GM12801 (cell line): ENCODE results near the gene TMCC1.

Experiments used
- TF ChIP-seq, protein P1 (sequence below): IDR thresholded peaks from one replicate; pipeline ENCODE4 v1.5.1; 2011; ENCODE audit warnings: control low read depth; ENCODE audit not compliant: insufficient read length; ENCODE audit errors: extremely low read depth

TMCC1 gene

GRCh38 chr3:129608087-129608935, 285.2 kb downstream of the TMCC1 start:
- TF ChIP-seq, protein P1, sequence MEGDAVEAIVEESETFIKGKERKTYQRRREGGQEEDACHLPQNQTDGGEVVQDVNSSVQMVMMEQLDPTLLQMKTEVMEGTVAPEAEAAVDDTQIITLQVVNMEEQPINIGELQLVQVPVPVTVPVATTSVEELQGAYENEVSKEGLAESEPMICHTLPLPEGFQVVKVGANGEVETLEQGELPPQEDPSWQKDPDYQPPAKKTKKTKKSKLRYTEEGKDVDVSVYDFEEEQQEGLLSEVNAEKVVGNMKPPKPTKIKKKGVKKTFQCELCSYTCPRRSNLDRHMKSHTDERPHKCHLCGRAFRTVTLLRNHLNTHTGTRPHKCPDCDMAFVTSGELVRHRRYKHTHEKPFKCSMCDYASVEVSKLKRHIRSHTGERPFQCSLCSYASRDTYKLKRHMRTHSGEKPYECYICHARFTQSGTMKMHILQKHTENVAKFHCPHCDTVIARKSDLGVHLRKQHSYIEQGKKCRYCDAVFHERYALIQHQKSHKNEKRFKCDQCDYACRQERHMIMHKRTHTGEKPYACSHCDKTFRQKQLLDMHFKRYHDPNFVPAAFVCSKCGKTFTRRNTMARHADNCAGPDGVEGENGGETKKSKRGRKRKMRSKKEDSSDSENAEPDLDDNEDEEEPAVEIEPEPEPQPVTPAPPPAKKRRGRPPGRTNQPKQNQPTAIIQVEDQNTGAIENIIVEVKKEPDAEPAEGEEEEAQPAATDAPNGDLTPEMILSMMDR: no peak

DNA sequence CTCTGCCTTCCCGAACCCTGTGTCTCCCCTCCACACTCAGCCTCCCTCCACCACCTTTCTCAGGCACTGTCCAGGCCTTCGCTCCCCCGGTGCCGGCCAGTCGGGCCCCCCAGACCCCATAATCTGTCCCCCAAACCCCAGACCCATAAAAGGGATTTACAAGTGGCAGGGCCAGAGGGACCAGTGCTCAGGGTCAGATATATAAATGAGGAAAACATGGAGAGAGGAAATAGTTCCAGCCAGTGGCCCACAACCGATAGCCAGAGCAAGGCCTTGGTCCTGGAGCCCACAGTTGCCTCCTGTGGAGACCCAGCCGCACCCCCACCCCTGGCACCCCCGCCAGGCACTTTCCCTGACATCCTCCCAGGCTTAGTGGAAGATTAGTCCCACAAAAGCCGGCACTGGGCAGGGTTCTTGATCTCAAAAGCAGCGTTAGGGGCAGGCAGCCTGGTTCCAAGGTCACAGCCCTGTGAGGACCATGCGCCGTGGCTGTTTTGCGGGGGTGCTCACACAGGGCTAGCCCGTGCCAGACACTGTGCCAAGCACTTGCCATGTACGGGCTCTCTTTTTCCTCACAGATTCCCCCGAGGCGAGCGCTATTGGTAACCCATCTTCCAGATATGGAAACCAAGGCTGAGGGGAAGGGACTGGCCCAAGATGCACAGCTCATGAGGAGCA, 286.0 kb downstream of the TMCC1 start:
- TF ChIP-seq, protein P1: no peak

DNA sequence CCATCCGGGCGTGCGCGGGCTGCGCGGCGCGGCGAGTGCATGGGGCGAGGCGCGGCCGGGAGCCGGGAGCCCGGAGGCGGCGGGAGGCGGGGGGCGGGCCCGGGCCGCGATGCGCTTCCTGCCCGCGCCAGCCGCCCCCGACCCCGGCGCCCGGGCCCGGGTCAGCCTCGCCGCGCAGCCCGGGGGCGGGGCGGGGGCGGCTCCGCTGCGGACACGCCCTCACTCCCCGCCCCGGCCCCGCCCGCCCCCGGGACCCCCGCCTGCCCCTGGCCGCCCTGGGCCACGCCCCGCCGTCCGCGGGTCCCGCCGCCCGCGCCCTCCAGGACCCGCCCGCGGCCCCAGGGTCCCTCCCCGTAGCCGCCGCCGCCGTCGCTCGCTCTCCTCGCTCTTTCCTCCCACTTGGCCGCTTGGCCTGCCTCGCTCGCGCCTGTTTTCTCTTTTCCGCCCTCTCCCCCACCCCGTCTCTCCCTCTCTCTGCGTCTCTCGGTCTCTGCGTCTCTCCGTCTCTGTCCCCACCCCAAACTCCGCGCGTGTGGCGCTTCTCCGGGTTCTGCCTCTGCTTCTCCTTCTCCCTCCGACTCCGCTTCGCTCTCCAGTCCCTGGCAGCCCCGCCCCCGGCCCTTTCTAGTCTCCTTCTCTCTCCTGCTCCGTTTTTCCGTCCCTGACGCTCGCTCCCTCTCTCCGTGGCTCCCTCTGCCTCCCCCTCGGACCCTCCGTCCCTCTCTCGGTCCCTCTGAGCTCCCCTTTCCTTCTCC, 286.7 kb downstream of the TMCC1 start, which contains the start of gene PLXND1:
Gene PLXND1, minus strand, starts transcription at position 41 of the 755 bp plus-strand sequence. Its CDS starts 37 bp downstream, at position 4.
- TF ChIP-seq, protein P1: no peak

- TF ChIP-seq, protein P1: no peak
Observed at GRCh38 chr3:129605922-129606635, 287.4 kb downstream of the TMCC1 start.

DNA sequence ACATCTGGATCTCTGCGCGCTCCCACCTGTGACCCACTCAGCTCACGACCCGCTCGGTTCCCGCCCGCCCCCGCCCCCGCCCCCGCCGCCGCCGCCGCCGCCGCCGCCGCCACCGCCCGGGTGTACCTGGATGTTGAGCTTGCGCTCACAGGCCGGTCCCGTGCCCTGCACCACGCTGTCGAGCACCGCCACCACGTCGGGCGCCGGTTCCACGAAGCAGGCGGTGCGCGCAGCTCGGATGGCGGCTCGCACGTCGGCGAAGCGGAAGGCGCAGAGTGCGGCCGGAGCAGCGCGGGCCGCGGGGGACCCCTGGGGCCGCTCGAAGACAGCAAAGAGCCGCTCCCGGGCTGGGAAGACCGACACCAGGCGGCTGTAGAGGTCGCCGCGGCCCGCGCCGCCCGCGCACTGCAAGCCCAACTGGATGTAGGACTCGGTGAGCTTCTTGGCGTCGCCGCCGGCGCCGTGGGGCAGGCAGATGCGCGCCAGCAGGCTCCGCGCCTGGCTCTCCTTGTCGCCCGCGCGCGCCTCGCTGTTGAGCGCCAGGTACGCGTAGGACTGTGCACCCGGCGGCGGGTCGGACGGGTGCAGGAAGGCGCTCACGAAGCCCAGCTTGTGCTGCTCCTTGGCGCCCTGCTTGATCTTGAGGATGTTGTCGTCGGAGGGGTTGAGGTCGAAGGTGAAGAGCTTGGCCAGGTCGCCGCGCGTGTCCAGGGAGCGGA, 288.1 kb downstream of the TMCC1 start:
- TF ChIP-seq, protein P1: no peak

DNA sequence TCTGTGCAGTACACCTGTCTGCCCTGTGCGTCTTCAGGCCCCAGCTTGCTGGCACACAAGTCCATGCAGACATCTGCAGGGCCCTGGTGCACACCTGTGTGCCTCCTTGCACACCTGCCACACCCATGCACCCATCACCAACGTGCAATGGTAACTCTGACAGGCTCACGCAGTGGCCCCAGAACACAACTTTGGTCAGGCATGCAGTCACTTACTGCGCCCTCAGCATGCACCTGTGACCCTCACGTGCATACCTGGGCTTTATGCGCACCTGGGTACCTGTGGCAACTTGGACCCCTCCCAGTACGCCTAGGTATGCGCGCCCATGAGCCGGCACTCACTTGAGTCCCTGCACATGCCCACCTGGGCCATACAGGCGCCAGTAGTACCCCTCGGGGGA, 288.7 kb downstream of the TMCC1 start:
- TF ChIP-seq, protein P1: no peak
